Keratinocyte (primary cell): ENCODE results near the gene SLC44A5. TPM values are rescaled to one million over a fixed set of nuclear protein-coding genes. Genes with fewer than 3 reads are reported as not detected.

ENCODE experiments used
- DNase-seq: peaks from one replicate; pipeline ENCODE4 v3.0.0-alpha.2; 2011; ENCODE audit warnings: low read depth, missing footprints, low spot score
- FAIRE-seq: peaks from 2 replicates; lab custom pipeline; 2011; peaks lifted over from hg19 to GRCh38; lab: Jason Lieb, UNC
- H2AFZ ChIP-seq: 2 replicates; pipeline ENCODE4 v1.6.0; 2012; ENCODE audit warnings: low read length, control low read depth, inconsistent platforms; ENCODE audit not compliant: control insufficient read depth
- H3K27ac ChIP-seq: 2 replicates; pipeline ENCODE4 v1.5.1; 2011; ENCODE audit warnings: low read length; ENCODE audit not compliant: control insufficient read depth, insufficient read depth
- H3K27me3 ChIP-seq: 3 replicates; pipeline ENCODE4 v1.6.0; 2011; ENCODE audit warnings: low read length; ENCODE audit not compliant: control insufficient read depth, insufficient read depth; ENCODE audit errors: extremely low read depth
- H3K36me3 ChIP-seq, 2 experiments: 2 replicates in 1 of 2; 3 replicates in 1 of 2; pipeline ENCODE4 v1.5.1; 2011; ENCODE audit warnings: low read length in 2 of 2, mild to moderate bottlenecking in 1 of 2; ENCODE audit not compliant: control insufficient read depth in 2 of 2, insufficient read depth in 2 of 2; ENCODE audit errors: extremely low read depth in 1 of 2
- H3K4me1 ChIP-seq: 3 replicates; pipeline ENCODE4 v1.5.1; 2011; ENCODE audit warnings: low read length; ENCODE audit not compliant: control insufficient read depth, insufficient read depth; ENCODE audit errors: extremely low read depth
- H3K4me2 ChIP-seq: 3 replicates; pipeline ENCODE4 v1.6.0; 2011; ENCODE audit warnings: low read depth, low read length; ENCODE audit not compliant: control insufficient read depth, insufficient read depth; ENCODE audit errors: extremely low read depth
- H3K4me3 ChIP-seq, 3 experiments: fragments of 200-600 bp in 1 of 3; sonication (generic) in 1 of 3; 2 replicates in 2 of 3; 3 replicates in 1 of 3; pipeline ENCODE4 v1.5.1; 2011 to 2016; ENCODE audit warnings: low read length in 3 of 3, mild to moderate bottlenecking in 3 of 3, control low read depth in 2 of 3, inconsistent platforms in 1 of 3, low read depth in 1 of 3, mixed read lengths in 1 of 3, mixed run types in 1 of 3, moderate library complexity in 1 of 3; ENCODE audit not compliant: control insufficient read depth in 2 of 3, insufficient read depth in 2 of 3; ENCODE audit errors: extremely low read depth in 1 of 3
- H3K79me2 ChIP-seq: 2 replicates; pipeline ENCODE4 v1.6.0; 2012; ENCODE audit warnings: low read length; ENCODE audit not compliant: control insufficient read depth, insufficient read depth
- H3K9ac ChIP-seq: 3 replicates; pipeline ENCODE4 v1.6.0; 2011; ENCODE audit warnings: low read length; ENCODE audit not compliant: control insufficient read depth, insufficient read depth; ENCODE audit errors: extremely low read depth
- H3K9me1 ChIP-seq: 3 replicates; pipeline ENCODE4 v1.6.0; 2011; ENCODE audit warnings: low read length; ENCODE audit not compliant: control insufficient read depth, insufficient read depth; ENCODE audit errors: extremely low read depth
- H3K9me3 ChIP-seq: 2 replicates; pipeline ENCODE4 v1.5.1; 2012; ENCODE audit warnings: low read depth, low read length; ENCODE audit not compliant: control insufficient read depth
- H4K20me1 ChIP-seq: 3 replicates; pipeline ENCODE4 v1.6.0; 2011; ENCODE audit warnings: low read length; ENCODE audit not compliant: control insufficient read depth, insufficient read depth; ENCODE audit errors: extremely low read depth
- EZH2 ChIP-seq: IDR thresholded peaks from one replicate; pipeline ENCODE4 v1.6.1; 2012; ENCODE audit warnings: inconsistent platforms, mild to moderate bottlenecking, low read length, moderate library complexity
- dilution Hi-C: fragments of 300-500 bp; cut with MboI; formaldehyde crosslinking; loops from one replicate; pipeline ENCODE4 v1.7.0; 2020; ENCODE audit warnings: low sequenced_read_pairs; ENCODE audit not compliant: extremely low pct_ligation_motif_present
- polyA plus RNA-seq, 5 experiments: library from polyadenylated mRNA; depleted of rRNA in 3 of 5; stranded (reverse) in 3 of 5; stranded (forward) in 1 of 5; unstranded in 1 of 5; fragments of >200 nt; gene quantifications; 1 replicate in 1 of 5; 2 replicates in 3 of 5; 3 replicates in 1 of 5; pipeline versions ENCODE4 v1.2.1 to v1.2.3, GENCODE V29; 2011 to 2012; ENCODE audit warnings: missing spikeins in 2 of 5, low read depth in 1 of 5, low replicate concordance in 1 of 5
- TF ChIP-seq, protein P1 (sequence below), 3 experiments: IDR thresholded peaks in 1 of 3; conservative IDR thresholded peaks in 1 of 3; optimal IDR thresholded peaks in 1 of 3; 2 replicates in 2 of 3; 3 replicates in 1 of 3; pipeline versions ENCODE3 to v1.5.1; 2011; ENCODE audit warnings: low read length in 3 of 3, mild to moderate bottlenecking in 3 of 3, moderate library complexity in 2 of 3, control low read depth in 1 of 3, inconsistent platforms in 1 of 3; ENCODE audit not compliant: insufficient read depth in 2 of 3; ENCODE audit errors: extremely low read depth in 1 of 3

Gene SLC44A5
- polyA plus RNA-seq, 1 donor (not counting 4 experiments of a cell fraction or from before 2014, with no cell fraction given) = 0.72 TPM

DNA sequence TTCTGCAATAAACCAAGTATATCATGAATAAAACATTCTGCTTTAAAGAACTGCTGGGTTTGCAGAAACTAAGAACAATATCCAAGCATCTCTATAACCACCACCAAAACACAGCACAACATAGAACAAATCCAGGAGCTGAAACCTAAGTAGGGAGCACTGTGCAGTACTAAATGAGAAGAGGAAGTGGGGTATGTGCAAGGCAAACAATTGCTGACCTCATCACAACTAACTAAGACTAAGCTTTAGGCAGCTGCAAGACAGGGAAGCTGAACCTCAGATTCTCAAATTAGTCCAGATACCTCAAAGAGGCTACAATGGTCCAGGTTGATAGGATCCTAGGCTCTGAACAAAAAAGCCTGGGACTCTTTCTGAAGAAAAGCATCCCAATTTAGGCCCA lies 172.6 kb downstream of the SLC44A5 start:
- Histone ChIP-seq H3K9me3 (no peaks in the 10 kb centered on the region), H3K9me1 (no peaks in the 10 kb centered on the region), H3K36me3 (no peaks in the 10 kb centered on the region), H3K27me3 (no peaks in the 10 kb centered on the region), H3K27ac (no peak overlapping the region), H3K79me2 (no peaks in the 10 kb centered on the region), H2AFZ (no peak overlapping the region), H3K4me2 (no peak overlapping the region), H3K4me1 (no peaks in the 10 kb centered on the region), H3K9ac (no peak overlapping the region), H4K20me1 (no peaks in the 10 kb centered on the region), H3K4me3 (no peak overlapping the region)
- TF ChIP-seq, protein P1, sequence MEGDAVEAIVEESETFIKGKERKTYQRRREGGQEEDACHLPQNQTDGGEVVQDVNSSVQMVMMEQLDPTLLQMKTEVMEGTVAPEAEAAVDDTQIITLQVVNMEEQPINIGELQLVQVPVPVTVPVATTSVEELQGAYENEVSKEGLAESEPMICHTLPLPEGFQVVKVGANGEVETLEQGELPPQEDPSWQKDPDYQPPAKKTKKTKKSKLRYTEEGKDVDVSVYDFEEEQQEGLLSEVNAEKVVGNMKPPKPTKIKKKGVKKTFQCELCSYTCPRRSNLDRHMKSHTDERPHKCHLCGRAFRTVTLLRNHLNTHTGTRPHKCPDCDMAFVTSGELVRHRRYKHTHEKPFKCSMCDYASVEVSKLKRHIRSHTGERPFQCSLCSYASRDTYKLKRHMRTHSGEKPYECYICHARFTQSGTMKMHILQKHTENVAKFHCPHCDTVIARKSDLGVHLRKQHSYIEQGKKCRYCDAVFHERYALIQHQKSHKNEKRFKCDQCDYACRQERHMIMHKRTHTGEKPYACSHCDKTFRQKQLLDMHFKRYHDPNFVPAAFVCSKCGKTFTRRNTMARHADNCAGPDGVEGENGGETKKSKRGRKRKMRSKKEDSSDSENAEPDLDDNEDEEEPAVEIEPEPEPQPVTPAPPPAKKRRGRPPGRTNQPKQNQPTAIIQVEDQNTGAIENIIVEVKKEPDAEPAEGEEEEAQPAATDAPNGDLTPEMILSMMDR (optimal IDR thresholded peaks at IDR 0.05 in 1 of 3, IDR thresholded peaks at IDR 0.05 in 1 of 3, conservative IDR thresholded peaks at IDR 0.05 in 1 of 3; ENCODE audit: extremely low read depth in 1 of 3, insufficient read depth in 2 of 3, low read length in 3 of 3) = no peak
- TF ChIP-seq EZH2 = no peak
- DNase-seq = no peak
- FAIRE-seq = no peak
- dilution Hi-C loops = no loop called here

DNA sequence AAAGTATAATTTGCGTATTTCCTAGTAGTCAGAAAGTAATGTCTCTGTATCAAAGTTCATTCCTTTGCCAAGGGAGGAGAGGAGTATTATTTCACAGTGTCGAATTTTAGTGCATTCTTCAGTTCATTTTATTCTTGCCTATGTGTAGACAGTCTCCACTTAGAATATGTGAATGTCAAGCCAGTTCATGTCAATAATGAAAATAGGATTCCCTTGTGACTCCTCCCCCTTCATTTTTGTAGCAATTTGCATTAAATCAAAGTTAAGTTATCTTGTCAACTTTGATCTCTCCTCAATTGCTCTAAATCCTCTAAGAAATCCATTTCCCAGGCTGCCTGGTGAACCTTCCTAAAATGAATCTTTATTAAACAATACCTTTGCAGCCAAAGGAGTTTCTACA lies 179.1 kb downstream of the SLC44A5 start:
- no peaks in the 10 kb centered on the region for H3K27me3 ChIP-seq
- no peak overlapping the region for H3K4me3 ChIP-seq
- H3K9me1 ChIP-seq = no peaks in the 10 kb centered on the region
- H3K79me2 ChIP-seq = no peaks in the 10 kb centered on the region
- no peaks in the 10 kb centered on the region for H3K36me3 ChIP-seq
- H3K27ac ChIP-seq = no peak overlapping the region
- TF ChIP-seq, protein P1 (optimal IDR thresholded peaks at IDR 0.05 in 1 of 3, IDR thresholded peaks at IDR 0.05 in 1 of 3, conservative IDR thresholded peaks at IDR 0.05 in 1 of 3; ENCODE audit: extremely low read depth in 1 of 3, insufficient read depth in 2 of 3, low read length in 3 of 3) = no peak
- TF ChIP-seq EZH2 = no peak
- FAIRE-seq (no peak), DNase-seq (no peak)
- no peak overlapping the region for H3K9ac ChIP-seq
- H3K9me3 ChIP-seq = no peaks in the 10 kb centered on the region
- H2AFZ ChIP-seq = no peak overlapping the region
- no peaks in the 10 kb centered on the region for H3K4me1 ChIP-seq
- H4K20me1 ChIP-seq = no peaks in the 10 kb centered on the region
- dilution Hi-C loops = no loop called here
- no peak overlapping the region for H3K4me2 ChIP-seq
